Stimulated activated CD8-positive, alpha-beta memory T cell treated with anti-CD3 and anti-CD28 coated beads, Interleukin-4, amount 100 ng/mL, for 4 hours (primary cell): ENCODE measurements around the gene MYCBPAP.

ENCODE experiments used
- DNase-seq, 2 donors: peaks; one replicate each; pipeline ENCODE4 v3.0.0-alpha.2; 2020; ENCODE audit warnings: low read depth in 2 of 2, low spot score in 1 of 2

MYCBPAP gene

GRCh38 chr17:50550661-50551432 is 42.6 kb downstream of the MYCBPAP start:
- DNase-seq: no peak

- DNase-seq: no peak
Measured at GRCh38 chr17:50551433-50551815, 43.2 kb downstream of the MYCBPAP start.

DNA sequence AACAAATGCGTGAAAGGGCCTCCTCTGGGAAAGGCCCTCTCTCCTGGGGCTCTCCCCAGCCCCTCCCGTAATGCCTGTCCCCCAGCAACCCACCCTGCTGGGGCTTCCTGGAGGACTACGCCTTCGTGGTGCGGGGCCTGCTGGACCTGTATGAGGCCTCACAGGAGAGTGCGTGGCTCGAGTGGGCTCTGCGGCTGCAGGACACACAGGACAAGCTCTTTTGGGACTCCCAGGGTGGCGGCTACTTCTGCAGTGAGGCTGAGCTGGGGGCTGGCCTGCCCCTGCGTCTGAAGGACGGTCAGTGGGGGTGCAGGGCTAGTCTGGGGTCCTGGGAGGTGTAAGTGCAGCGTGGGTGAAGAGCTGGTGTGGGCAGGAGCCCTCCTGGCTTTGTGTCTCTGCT is 43.6 kb downstream of the MYCBPAP start:
- DNase-seq: no peak

- no peak for DNase-seq
Measured at GRCh38 chr17:50554201-50554600, 46.0 kb downstream of the MYCBPAP start.

GRCh38 chr17:50556803-50557202 is 48.6 kb downstream of the MYCBPAP start:
- no peak for DNase-seq

- no peak for DNase-seq
Measured at GRCh38 chr17:50557630-50558029, 49.4 kb downstream of the MYCBPAP start.

DNA sequence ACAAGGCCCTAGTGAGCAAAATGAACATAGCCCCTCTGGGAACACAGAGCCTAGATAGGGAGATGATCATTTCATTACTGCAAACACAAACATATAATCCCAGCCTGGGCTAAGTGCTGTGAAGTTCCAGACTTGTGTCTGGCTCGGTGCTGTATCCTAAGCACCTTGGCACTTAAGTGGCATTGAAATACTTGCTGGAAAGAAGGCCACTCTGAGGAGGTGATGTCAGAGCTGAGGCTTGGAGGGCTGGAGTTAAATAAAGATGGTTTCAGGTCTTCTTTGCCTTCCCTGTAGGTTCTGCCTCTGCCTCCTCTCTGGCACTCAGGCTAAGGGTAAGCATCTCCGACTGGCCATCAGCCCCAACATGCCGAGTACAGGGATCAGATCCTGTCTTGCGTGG is 49.9 kb downstream of the MYCBPAP start:
- no peak for DNase-seq

DNA sequence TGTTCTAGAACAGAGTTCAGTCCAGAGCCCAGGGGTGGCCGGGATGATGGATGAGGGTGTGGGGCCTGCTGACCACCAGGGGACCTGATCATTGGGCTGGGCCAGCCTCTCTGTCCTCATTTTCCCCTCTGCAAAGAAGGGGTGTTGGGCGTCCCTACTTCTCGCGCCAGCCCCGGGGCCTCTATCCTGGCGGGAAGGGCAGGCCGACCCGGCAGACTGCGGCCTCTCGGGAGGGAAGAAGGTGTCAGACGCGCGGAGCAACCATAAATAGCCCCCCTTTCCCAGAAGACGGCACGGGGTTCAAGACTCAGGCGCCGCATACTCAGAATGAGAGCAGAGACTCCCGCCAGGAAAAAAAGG is 50.3 kb downstream of the MYCBPAP start:
- no peak for DNase-seq

DNA sequence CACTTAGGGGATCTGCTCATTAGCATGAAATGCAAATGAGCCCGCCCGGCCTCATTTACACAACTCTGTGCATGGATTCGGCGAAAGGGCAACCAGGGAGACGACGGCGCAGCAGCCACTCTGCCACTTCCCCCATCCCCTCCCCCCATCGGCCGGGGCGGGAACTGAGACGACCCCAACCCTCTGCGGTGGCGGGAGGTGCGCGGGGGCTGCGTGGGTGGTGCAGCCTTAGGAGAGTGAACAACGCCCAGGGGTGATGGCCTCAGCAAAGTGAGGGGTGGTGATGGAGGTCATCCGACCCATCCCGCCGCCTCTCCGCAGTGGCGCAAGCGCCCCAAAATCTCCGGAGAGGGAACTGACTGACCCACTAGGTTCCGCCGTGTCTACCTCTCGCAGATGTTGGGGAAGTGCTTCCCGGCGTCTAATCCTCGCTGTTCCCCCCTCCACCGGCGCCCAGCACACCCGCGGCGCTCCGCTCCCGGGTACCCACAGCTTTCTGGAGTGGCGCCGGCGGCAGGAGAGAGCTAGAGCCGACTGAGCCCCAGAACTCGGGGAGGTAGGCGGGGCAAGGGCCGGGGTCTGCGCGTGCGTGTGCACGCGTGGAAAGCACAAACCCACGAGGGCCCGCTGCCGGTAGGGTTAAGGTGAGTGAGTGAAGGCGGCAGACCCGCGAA is 50.8 kb downstream of the MYCBPAP start:
- DNase-seq: no peak

GRCh38 chr17:50559674-50560184 is 51.5 kb downstream of the MYCBPAP start:
- no peak for DNase-seq

GRCh38 chr17:50560185-50560824 is 52.1 kb downstream of the MYCBPAP start, which contains the start of gene CACNA1G:
Gene CACNA1G, plus strand, starts transcription at chr17:50560715. Its CDS starts 745 bp downstream, at chr17:50561460.
- peak; percentile 67 to 70 for DNase-seq

GRCh38 chr17:50560931-50561745 is 52.9 kb downstream of the MYCBPAP start:
- no peak for DNase-seq

GRCh38 chr17:50561746-50562141 is 53.5 kb downstream of the MYCBPAP start:
- no peak for DNase-seq

- no peak for DNase-seq
Measured at GRCh38 chr17:50562242-50563091, 54.2 kb downstream of the MYCBPAP start.

- no peak for DNase-seq
Measured at GRCh38 chr17:50563092-50563511, 54.9 kb downstream of the MYCBPAP start.

- DNase-seq: no peak
Measured at GRCh38 chr17:50564916-50565315, 56.7 kb downstream of the MYCBPAP start.

GRCh38 chr17:50565402-50566350 is 57.4 kb downstream of the MYCBPAP start:
- DNase-seq: no peak

GRCh38 chr17:50566886-50567285 is 58.6 kb downstream of the MYCBPAP start:
- no peak for DNase-seq

DNA sequence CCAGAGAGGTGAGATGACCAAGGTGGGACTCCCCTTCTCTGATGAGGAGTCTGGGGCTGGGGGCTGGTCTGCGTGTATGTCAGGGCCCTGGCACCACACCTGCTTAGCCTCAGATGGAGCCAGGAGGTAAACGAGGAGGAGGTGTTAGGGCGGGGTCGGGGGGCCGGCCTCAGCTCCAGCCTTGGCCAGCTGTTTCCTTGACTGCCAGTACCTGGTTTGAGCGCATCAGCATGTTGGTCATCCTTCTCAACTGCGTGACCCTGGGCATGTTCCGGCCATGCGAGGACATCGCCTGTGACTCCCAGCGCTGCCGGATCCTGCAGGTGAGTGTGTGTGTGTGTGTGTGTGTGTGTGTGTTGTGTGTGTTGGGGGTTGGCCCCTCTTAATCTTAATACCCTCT is 60.4 kb downstream of the MYCBPAP start:
- DNase-seq: no peak
